Neural crest cell (in vitro differentiated cells): Measurements from ENCODE around the gene RTN4R. TPM values are rescaled to one million over a fixed set of nuclear protein-coding genes. Genes with fewer than 3 reads are reported as not detected.

Experiments used
- DNase-seq: peaks from one replicate; pipeline ENCODE4 v3.0.0; 2021; ENCODE audit warnings: low read depth, mixed read lengths, low spot score
- H3K27ac Mint-ChIP-seq: one replicate; pipeline ENCODE4 v1.8.0; 2021; ENCODE audit warnings: mild to moderate bottlenecking, mixed read lengths; ENCODE audit not compliant: unreplicated experiment
- H3K27me3 Mint-ChIP-seq: 2 replicates; pipeline ENCODE4 v1.8.0; 2021; ENCODE audit warnings: low read depth, mild to moderate bottlenecking, mixed read lengths
- H3K36me3 Mint-ChIP-seq: 2 replicates; pipeline ENCODE4 v1.8.0; 2021; ENCODE audit warnings: low read depth, mild to moderate bottlenecking, mixed read lengths
- H3K4me1 Mint-ChIP-seq: 2 replicates; pipeline ENCODE4 v1.8.0; 2021; ENCODE audit warnings: mixed read lengths
- H3K4me3 Mint-ChIP-seq: one replicate; pipeline ENCODE4 v1.8.0; 2021; ENCODE audit warnings: mild to moderate bottlenecking, mixed read lengths
- H3K9me3 Mint-ChIP-seq: 2 replicates; pipeline ENCODE4 v1.8.0; 2021; ENCODE audit warnings: mixed read lengths
- total RNA-seq: library from RNA; stranded (reverse); gene quantifications from 2 replicates; pipeline ENCODE4 v1.2.1, GENCODE V29; 2021
- TF ChIP-seq, protein P1 (sequence below): fragments of 200-600 bp; sonication (generic); conservative IDR thresholded peaks from 2 replicates; pipeline ENCODE4 v1.5.0; 2021; ENCODE audit warnings: antibody characterized with exemption, mild to moderate bottlenecking

The RTN4R gene
- total RNA-seq, 1 donor from 2014 or later: 19.0 TPM

DNA sequence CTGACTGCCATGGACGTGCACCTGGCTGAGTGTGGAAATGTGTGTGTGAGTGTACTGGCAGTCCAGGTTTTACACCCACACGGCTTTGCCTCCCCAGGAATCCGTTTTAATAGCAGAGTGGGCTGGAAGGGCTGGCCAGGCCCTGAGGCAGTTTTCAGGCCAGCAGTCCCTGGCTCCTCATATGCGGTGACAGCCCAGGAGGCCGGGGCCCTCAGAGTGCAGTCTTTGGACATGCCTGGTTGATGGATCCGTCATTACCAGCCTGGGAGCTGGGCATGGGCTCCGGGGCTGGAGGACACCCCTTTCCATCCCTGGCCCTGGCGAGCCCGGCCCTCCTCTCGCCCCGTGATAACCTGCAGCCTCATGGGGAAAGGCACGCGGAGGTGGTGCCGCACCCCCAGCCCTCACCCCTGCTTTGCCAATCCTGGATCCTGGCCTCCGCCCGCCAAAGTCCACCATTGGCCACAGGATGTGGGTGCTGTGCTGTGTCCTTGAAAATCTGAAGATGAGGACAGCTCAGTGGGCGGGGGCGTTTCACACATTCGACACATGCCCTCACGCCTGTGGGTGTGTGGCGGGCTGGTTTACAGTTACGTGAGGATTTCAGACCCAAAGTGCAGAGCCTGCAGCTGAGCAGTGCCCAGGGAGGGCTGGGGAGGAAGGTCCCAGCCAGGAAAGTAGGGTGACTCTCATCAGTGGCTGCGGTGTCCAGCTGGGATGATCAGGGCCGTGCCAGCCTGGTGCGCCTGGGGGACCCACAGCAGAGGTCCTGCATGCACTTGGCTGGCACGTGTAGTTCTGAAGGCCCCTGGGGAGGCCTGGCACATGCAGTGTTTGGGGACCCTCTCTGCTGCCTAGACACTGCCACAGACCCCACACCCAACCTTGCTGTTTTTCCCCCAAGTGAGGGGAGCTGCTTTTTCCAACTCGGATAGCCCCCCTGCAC lies 55.1 kb downstream of the RTN4R start:
- peaks cover 3% of the 10 kb centered on the region for H3K4me1 Mint-ChIP-seq
- no peak for DNase-seq
- peak overlapping the region; percentile 73 for H3K27ac Mint-ChIP-seq
- no peak overlapping the region for H3K4me3 Mint-ChIP-seq
- no peaks in the 10 kb centered on the region for H3K9me3 Mint-ChIP-seq
- TF ChIP-seq, protein P1, sequence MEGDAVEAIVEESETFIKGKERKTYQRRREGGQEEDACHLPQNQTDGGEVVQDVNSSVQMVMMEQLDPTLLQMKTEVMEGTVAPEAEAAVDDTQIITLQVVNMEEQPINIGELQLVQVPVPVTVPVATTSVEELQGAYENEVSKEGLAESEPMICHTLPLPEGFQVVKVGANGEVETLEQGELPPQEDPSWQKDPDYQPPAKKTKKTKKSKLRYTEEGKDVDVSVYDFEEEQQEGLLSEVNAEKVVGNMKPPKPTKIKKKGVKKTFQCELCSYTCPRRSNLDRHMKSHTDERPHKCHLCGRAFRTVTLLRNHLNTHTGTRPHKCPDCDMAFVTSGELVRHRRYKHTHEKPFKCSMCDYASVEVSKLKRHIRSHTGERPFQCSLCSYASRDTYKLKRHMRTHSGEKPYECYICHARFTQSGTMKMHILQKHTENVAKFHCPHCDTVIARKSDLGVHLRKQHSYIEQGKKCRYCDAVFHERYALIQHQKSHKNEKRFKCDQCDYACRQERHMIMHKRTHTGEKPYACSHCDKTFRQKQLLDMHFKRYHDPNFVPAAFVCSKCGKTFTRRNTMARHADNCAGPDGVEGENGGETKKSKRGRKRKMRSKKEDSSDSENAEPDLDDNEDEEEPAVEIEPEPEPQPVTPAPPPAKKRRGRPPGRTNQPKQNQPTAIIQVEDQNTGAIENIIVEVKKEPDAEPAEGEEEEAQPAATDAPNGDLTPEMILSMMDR: no peak
- H3K27me3 Mint-ChIP-seq: no peaks in the 10 kb centered on the region
- H3K36me3 Mint-ChIP-seq: no peaks in the 10 kb centered on the region

DNA sequence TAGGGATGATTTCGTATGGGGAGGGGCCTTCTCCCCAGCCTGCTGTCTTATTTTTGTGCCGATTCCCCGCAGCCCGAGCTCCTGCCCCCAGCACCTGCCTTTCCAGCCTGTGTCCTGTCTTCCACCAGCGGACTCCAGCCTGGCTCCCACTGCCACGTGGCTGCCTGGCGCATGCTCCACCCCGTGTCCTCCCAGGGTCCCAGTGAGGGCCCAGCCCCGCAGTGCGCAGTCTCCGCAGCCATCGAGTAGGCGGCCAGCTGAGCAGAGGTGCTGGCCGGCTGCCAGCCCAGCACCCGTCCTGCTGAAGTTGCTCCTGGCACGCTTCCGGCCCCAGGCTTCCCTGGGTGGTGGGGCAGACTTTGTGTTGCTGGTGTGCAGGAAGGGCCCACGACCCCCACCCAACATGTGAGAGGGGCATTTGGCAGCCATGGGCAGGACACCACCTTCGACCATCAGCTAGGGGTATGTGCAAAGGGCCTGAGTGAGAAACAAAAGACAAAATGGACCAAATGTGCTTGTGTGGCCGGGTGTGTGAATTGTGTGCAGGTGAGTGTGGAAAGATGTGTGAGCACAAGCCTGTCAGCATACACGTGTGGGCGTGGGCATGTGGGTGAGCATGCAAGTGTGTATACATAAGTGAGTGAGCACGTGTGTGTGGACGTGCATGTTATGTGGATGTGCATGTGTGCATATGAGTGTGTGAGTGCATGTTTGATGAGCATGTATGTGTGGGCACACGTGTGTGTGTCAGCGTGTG lies 55.9 kb downstream of the RTN4R start:
- Mint-ChIP-seq H3K27ac (peak overlapping the region; percentile 73), H3K27me3 (no peaks in the 10 kb centered on the region), H3K36me3 (no peaks in the 10 kb centered on the region), H3K4me3 (no peak overlapping the region), H3K4me1 (peaks cover 3% of the 10 kb centered on the region), H3K9me3 (no peaks in the 10 kb centered on the region)
- DNase-seq: no peak
- TF ChIP-seq, protein P1: no peak

DNA sequence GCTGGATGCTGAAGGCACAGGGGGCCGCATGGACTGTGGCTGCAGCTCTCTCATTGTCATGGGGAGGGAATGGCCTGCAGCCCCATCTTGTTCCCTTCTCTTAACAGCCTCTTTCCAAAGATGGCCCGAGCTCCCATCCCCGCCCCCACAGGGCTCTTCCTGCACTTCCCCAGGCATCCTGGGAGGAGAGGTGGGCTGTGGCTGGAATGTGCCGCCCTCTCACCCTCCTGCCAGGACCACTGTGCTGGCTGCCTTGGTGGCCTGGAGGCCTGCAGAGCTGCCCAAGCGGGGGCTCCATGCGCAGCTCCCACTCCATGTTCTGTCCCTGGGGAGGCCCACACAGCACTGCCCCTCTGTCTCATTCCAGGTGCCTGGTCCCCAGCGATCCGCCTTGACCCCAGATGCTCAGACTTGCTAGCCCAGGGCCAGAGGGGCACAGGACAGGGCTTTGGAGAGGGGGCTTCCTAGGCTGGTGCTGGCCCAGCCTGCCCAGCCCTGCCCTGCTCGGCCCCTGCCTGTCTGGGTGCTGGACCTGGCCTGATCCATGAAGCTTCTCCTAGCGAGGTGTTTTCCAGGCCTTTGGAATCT lies 56.6 kb downstream of the RTN4R start:
- Mint-ChIP-seq H3K4me1 (peaks cover 3% of the 10 kb centered on the region), H3K27ac (no peak overlapping the region), H3K27me3 (no peaks in the 10 kb centered on the region), H3K4me3 (no peak overlapping the region), H3K36me3 (no peaks in the 10 kb centered on the region), H3K9me3 (no peaks in the 10 kb centered on the region)
- TF ChIP-seq, protein P1: no peak
- no peak for DNase-seq

DNA sequence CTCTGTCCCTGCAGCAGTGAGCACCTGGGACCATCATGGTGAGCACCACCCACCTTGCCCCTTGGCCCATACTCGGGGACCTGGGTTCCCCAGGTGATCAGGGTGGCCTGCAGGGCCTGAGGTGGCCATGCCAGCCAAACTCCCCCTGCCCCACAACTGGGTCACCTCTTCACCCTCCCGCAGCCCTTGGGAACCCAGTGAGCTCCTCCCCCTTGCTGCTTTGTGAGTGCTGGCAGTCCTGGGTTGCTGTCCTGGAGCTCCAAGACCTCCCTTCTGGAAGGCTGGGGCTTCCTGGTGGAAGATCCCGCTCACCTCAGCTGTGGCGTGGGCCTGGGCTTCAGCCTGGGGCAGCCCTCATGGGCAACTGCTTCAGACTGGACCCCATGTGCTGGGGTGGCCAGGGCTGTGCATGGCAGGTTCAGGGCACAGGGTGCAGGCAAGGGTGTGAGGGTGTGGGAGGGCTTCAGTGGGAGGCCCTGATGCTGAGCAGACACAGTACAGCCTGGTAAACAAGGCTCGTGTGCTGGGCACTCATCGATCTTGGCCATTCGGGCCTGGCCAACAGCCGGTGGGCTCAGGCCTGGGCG lies 57.6 kb downstream of the RTN4R start:
- no peaks in the 10 kb centered on the region for H3K9me3 Mint-ChIP-seq
- peaks cover 12% of the 10 kb centered on the region for H3K4me1 Mint-ChIP-seq
- no peak overlapping the region for H3K27ac Mint-ChIP-seq
- H3K4me3 Mint-ChIP-seq: no peak overlapping the region
- DNase-seq: no peak
- no peaks in the 10 kb centered on the region for H3K36me3 Mint-ChIP-seq
- TF ChIP-seq, protein P1: no peak
- no peaks in the 10 kb centered on the region for H3K27me3 Mint-ChIP-seq

DNA sequence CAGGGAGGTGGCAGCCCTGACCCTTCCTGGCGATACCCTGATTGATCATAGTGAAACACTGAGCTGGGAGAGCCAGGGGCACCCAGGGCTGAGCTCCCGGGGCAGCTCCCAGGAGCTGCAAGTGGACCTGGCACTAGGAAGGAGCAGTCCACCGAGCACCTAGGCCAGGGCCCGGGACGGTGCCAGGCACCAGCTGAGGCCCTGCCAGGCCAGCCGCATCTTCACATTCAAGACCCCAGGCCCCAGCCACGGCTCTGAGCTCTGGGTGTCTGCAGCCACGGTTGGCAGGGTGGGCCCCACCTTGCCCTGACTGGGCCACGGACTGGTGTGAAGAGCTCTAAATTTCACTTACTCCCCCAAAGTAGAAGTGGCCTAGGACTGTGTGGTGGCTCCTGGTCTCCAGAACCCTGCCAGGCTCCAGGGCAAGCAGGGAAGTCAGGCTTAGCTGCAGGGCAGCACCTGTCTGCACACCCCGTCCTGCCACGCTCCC lies 58.3 kb downstream of the RTN4R start:
- Mint-ChIP-seq H3K27ac (no peak overlapping the region), H3K36me3 (no peaks in the 10 kb centered on the region), H3K4me3 (no peak overlapping the region), H3K27me3 (no peaks in the 10 kb centered on the region), H3K4me1 (peaks cover 13% of the 10 kb centered on the region), H3K9me3 (no peaks in the 10 kb centered on the region)
- TF ChIP-seq, protein P1: no peak
- no peak for DNase-seq
